Measurements from ENCODE around the gene MYOM1.

DNA sequence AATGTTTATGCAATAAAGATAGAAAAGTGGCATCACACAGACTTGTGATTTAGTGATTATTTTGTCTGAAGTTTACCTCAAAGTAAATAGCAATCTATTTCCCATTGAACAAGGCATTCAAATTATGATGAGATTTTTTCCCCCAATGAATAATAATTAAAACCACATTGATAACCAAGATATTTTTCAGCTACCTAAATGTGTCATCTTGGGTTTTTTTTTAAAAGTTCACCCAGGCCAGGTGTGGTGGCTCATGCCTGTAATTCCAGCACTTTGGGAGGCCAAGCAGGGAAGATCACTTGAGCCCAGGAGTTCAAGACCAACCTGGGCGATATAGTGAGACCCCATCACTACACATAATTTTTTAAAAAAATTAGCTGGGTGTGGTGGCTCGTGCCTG is 27.0 kb downstream of the MYOM1 start:
- TF ChIP-seq, protein P1, sequence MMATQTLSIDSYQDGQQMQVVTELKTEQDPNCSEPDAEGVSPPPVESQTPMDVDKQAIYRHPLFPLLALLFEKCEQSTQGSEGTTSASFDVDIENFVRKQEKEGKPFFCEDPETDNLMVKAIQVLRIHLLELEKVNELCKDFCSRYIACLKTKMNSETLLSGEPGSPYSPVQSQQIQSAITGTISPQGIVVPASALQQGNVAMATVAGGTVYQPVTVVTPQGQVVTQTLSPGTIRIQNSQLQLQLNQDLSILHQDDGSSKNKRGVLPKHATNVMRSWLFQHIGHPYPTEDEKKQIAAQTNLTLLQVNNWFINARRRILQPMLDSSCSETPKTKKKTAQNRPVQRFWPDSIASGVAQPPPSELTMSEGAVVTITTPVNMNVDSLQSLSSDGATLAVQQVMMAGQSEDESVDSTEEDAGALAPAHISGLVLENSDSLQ (IDR thresholded peaks at IDR 0.05), result no peak
- TF ChIP-seq SP1 (IDR thresholded peaks at IDR 0.05) (no peak), CTBP1 (IDR thresholded peaks at IDR 0.05; ENCODE audit: borderline replicate concordance) (no peak), ZNF384 (IDR thresholded peaks at IDR 0.05) (no peak), FOXM1 (IDR thresholded peaks at IDR 0.05; ENCODE audit: borderline replicate concordance) (no peak), ELF4 (IDR thresholded peaks at IDR 0.05) (no peak), FOXK2 (IDR thresholded peaks at IDR 0.05) (no peak)
